Neural progenitor cell (in vitro differentiated cells): Measurements from ENCODE around the gene HSPA12A. TPM values are rescaled to one million over a fixed set of nuclear protein-coding genes. Genes with fewer than 3 reads are reported as not detected.

Experiments
- DNase-seq: peaks from one replicate; pipeline ENCODE4 v3.0.0-alpha.2; 2016; ENCODE audit warnings: low spot score
- H2AFZ ChIP-seq: fragments of 200-600 bp; sonication (generic); replicated peaks from 2 replicates; pipeline ENCODE4 v1.6.1; 2016; ENCODE audit warnings: antibody characterized with exemption
- H3F3A ChIP-seq: fragments of 200-600 bp; sonication (generic); 2 replicates; pipeline ENCODE4 v1.6.1; 2016; ENCODE audit warnings: antibody characterized with exemption, low read depth
- H3K27ac ChIP-seq: fragments of 200-600 bp; sonication (generic); 2 replicates; pipeline ENCODE4 v1.5.1; 2016; ENCODE audit warnings: mild to moderate bottlenecking
- H3K27me3 ChIP-seq: fragments of 200-600 bp; sonication (generic); 2 replicates; pipeline ENCODE4 v1.6.1; 2016; ENCODE audit warnings: mild to moderate bottlenecking, moderate library complexity
- H3K36me3 ChIP-seq: fragments of 200-600 bp; sonication (generic); 2 replicates; pipeline ENCODE4 v1.5.1; 2016
- H3K4me1 ChIP-seq: fragments of 200-600 bp; sonication (generic); 2 replicates; pipeline ENCODE4 v1.6.1; 2016; ENCODE audit warnings: mixed run types
- H3K4me2 ChIP-seq: fragments of 200-600 bp; sonication (generic); 2 replicates; pipeline ENCODE4 v1.6.1; 2016
- H3K4me3 ChIP-seq: fragments of 200-600 bp; sonication (generic); 2 replicates; pipeline ENCODE4 v1.5.1; 2016
- H3K79me2 ChIP-seq: fragments of 200-600 bp; sonication (generic); 2 replicates; pipeline ENCODE4 v1.6.1; 2016; ENCODE audit warnings: low read depth
- H3K9ac ChIP-seq: fragments of 200-600 bp; sonication (generic); 2 replicates; pipeline ENCODE4 v1.6.1; 2016
- H3K9me3 ChIP-seq: fragments of 200-600 bp; sonication (generic); 2 replicates; pipeline ENCODE4 v1.5.1; 2016; ENCODE audit warnings: low read depth
- H4K20me1 ChIP-seq: fragments of 200-600 bp; sonication (generic); 2 replicates; pipeline ENCODE4 v1.6.1; 2016; ENCODE audit warnings: low read depth
- H3K27ac Mint-ChIP-seq: 3 replicates; pipeline ENCODE4 v1.8.0; 2021; ENCODE audit warnings: mixed read lengths
- H3K27me3 Mint-ChIP-seq: 2 replicates; pipeline ENCODE4 v1.8.0; 2022; ENCODE audit warnings: low read depth, mild to moderate bottlenecking, inconsistent platforms, moderate library complexity, mixed read lengths; ENCODE audit not compliant: insufficient read depth
- H3K36me3 Mint-ChIP-seq: 3 replicates; pipeline ENCODE4 v1.8.0; 2021; ENCODE audit warnings: mixed read lengths
- H3K4me1 Mint-ChIP-seq: 3 replicates; pipeline ENCODE4 v1.8.0; 2021; ENCODE audit warnings: mixed read lengths
- H3K4me3 Mint-ChIP-seq: 3 replicates; pipeline ENCODE4 v1.8.0; 2021; ENCODE audit warnings: mild to moderate bottlenecking, moderate library complexity, mixed read lengths
- H3K9me3 Mint-ChIP-seq: 3 replicates; pipeline ENCODE4 v1.8.0; 2020; ENCODE audit warnings: mixed read lengths
- CTCF ChIP-seq: fragments of 200-600 bp; sonication (generic); IDR thresholded peaks from 2 replicates; pipeline ENCODE4 v1.5.1; 2017; ENCODE audit warnings: antibody characterized with exemption, mild to moderate bottlenecking
- EZH2 ChIP-seq: fragments of 200-600 bp; sonication (generic); IDR thresholded peaks from 2 replicates; pipeline ENCODE4 v1.6.1; 2017; ENCODE audit warnings: antibody characterized with exemption, mild to moderate bottlenecking, moderate library complexity
- EZH2phosphoT487 ChIP-seq: fragments of 200-600 bp; sonication (generic); IDR thresholded peaks from 2 replicates; pipeline ENCODE4 v1.6.1; 2017; ENCODE audit warnings: antibody characterized with exemption
- total RNA-seq: library from RNA; depleted of rRNA; stranded (reverse); fragments of >200 nt; gene quantifications from 2 replicates; pipeline ENCODE4 v1.2.3, GENCODE V29; 2015; ENCODE audit warnings: low replicate concordance

The HSPA12A gene
- total RNA-seq, 1 donor from 2014 or later: 5.6 TPM

DNA sequence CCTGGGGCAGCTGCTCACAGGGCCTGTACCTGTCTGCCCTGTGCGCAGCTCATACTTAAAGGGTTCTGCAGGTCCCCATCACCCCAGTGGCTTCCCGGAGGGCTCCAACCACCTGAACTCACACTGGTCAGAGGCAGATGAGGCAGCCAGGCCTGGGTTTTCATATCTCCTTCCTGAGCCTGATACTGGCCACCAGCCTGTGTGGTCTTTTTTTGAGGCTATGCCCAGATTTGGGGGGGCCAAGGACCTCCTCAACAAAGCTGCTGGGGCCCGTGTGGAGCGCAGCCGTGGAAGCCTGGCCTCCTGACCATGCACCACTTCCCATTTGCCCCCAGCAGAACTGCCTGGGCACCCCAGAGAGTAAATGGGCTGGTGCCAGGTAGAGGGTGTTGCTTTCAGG, 95.9 kb downstream of the HSPA12A start:
- Mint-ChIP-seq H3K27me3 (peaks cover 8% of the 10 kb centered on the region), H3K9me3 (peaks cover 16% of the 10 kb centered on the region), H3K4me3 (no peak overlapping the region), H3K36me3 (no peaks in the 10 kb centered on the region), H3K4me1 (no peaks in the 10 kb centered on the region), H3K27ac (no peak overlapping the region)
- no peaks in the 10 kb centered on the region for H3K79me2 ChIP-seq
- no peak for TF ChIP-seq EZH2phosphoT487
- no peak for TF ChIP-seq EZH2
- TF ChIP-seq CTCF: no peak
- H3K9me3 ChIP-seq: no peaks in the 10 kb centered on the region
- no peak for DNase-seq
- H3K9ac ChIP-seq: no peak overlapping the region
- no peaks in the 10 kb centered on the region for H3K4me1 ChIP-seq
- H3K27ac ChIP-seq: no peak overlapping the region
- no peaks in the 10 kb centered on the region for H4K20me1 ChIP-seq
- no peak overlapping the region for H3K4me3 ChIP-seq
- no peak overlapping the region for H2AFZ ChIP-seq
- no peak overlapping the region for H3K4me2 ChIP-seq
- no peaks in the 10 kb centered on the region for H3K27me3 ChIP-seq
- H3K36me3 ChIP-seq: no peaks in the 10 kb centered on the region
- H3F3A ChIP-seq: no peaks in the 10 kb centered on the region

- H3K4me1 Mint-ChIP-seq: peaks cover 5% of the 10 kb centered on the region
- H3K9me3 Mint-ChIP-seq: peaks cover 9% of the 10 kb centered on the region
- no peaks in the 10 kb centered on the region for H3K36me3 Mint-ChIP-seq
Measured at GRCh38 chr10:116637830-116638229, 104.5 kb downstream of the HSPA12A start.

GRCh38 chr10:116636976-116637375, 105.4 kb downstream of the HSPA12A start:
- Histone ChIP-seq H3F3A (peaks cover 7% of the 10 kb centered on the region), H3K4me1 (peaks cover 18% of the 10 kb centered on the region), H3K79me2 (no peaks in the 10 kb centered on the region), H2AFZ (no peak overlapping the region), H3K4me2 (no peak overlapping the region), H4K20me1 (no peaks in the 10 kb centered on the region), H3K9ac (no peak overlapping the region), H3K27ac (no peak overlapping the region), H3K4me3 (no peak overlapping the region), H3K36me3 (no peaks in the 10 kb centered on the region), H3K9me3 (no peaks in the 10 kb centered on the region), H3K27me3 (no peaks in the 10 kb centered on the region)
- Mint-ChIP-seq H3K4me3 (no peak overlapping the region), H3K36me3 (no peaks in the 10 kb centered on the region), H3K9me3 (peaks cover 9% of the 10 kb centered on the region), H3K27ac (no peak overlapping the region), H3K27me3 (peaks cover 1% of the 10 kb centered on the region), H3K4me1 (peaks cover 11% of the 10 kb centered on the region)
- no peak for TF ChIP-seq CTCF
- no peak for TF ChIP-seq EZH2
- TF ChIP-seq EZH2phosphoT487: no peak
- no peak for DNase-seq

More at GRCh38 chr10:116637830-116638229, 104.5 kb downstream of the HSPA12A start:
- H3K27ac ChIP-seq: no peak overlapping the region
- no peaks in the 10 kb centered on the region for H4K20me1 ChIP-seq
- H3K4me1 ChIP-seq: peaks cover 11% of the 10 kb centered on the region
- no peak overlapping the region for H3K4me3 Mint-ChIP-seq
- no peak for DNase-seq
- H3F3A ChIP-seq: peaks cover 3% of the 10 kb centered on the region
- no peak overlapping the region for H3K27ac Mint-ChIP-seq
- H3K9ac ChIP-seq: no peak overlapping the region
- H3K36me3 ChIP-seq: no peaks in the 10 kb centered on the region
- H3K27me3 ChIP-seq: no peaks in the 10 kb centered on the region
- H3K9me3 ChIP-seq: no peaks in the 10 kb centered on the region
- no peak overlapping the region for H3K4me3 ChIP-seq
- TF ChIP-seq EZH2phosphoT487: no peak
- no peak overlapping the region for H2AFZ ChIP-seq
- no peaks in the 10 kb centered on the region for H3K27me3 Mint-ChIP-seq
- no peak overlapping the region for H3K4me2 ChIP-seq
- H3K79me2 ChIP-seq: no peaks in the 10 kb centered on the region

- Histone ChIP-seq H3K4me2 (no peak overlapping the region), H3K4me3 (no peak overlapping the region), H2AFZ (no peak overlapping the region), H4K20me1 (no peaks in the 10 kb centered on the region), H3K9ac (no peak overlapping the region), H3K27ac (no peak overlapping the region), H3K9me3 (no peaks in the 10 kb centered on the region), H3F3A (peaks cover 7% of the 10 kb centered on the region), H3K36me3 (no peaks in the 10 kb centered on the region), H3K27me3 (no peaks in the 10 kb centered on the region), H3K4me1 (peaks cover 18% of the 10 kb centered on the region), H3K79me2 (no peaks in the 10 kb centered on the region)
- H3K4me1 Mint-ChIP-seq: peaks cover 11% of the 10 kb centered on the region
- no peak for DNase-seq
- H3K4me3 Mint-ChIP-seq: no peak overlapping the region
- no peaks in the 10 kb centered on the region for H3K36me3 Mint-ChIP-seq
- H3K9me3 Mint-ChIP-seq: peaks cover 9% of the 10 kb centered on the region
- TF ChIP-seq EZH2 (no peak), EZH2phosphoT487 (no peak)
- H3K27ac Mint-ChIP-seq: no peak overlapping the region
- H3K27me3 Mint-ChIP-seq: peaks cover 2% of the 10 kb centered on the region
Measured at GRCh38 chr10:116636385-116636784, 106.0 kb downstream of the HSPA12A start.
